ENCODE results near the gene ALDH3B1. TPM values are rescaled to one million over a fixed set of nuclear protein-coding genes. Genes with fewer than 3 reads are reported as not detected.

Gene ALDH3B1
- total and polyA plus RNA-seq, 9 of the 15 experiments (the other 6 are each of a cell fraction or from before 2014, with no cell fraction given), result 0.01 to 0.35 (median 0.07) TPM; not detected in 2

DNA sequence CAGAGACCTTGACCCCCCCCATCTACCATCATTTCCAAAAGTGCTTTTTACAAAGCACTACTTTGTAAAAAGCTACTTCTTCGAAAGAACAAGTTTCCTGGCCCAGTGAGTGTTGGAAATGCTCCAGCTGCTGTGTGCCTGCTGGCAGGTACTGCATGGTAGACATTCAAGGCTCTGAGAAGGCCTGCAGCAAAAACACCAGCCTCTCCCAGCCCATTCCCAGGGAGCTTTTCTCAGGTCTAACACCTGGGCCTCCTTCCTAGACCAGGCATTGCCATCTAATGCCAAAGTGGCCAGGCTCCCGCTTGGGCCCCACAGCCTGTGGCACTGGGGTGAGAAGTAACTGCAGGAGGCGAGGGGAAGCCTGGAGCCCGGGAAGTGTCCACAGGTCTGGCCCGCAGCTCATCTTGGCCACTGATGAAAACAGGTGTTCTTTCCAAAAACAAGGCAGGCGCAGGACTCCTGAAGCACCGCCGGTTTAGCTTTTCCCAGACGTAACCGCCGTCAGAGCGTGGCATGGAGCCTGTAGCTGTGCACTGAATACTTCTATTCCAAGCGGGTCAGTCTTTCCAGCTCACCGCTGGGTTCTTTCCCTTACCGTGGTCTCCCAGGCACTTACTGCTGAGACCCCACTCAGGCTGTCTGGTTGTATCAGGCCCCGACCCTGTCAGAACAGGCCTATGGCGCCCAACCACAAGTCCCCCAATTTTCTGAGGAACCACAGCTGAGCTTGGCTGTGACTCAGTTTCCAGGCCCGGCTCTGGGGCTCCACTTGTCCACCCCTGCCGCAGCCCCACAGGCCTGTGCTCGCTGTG, 27.5 kb downstream of the ALDH3B1 start (continued):
- TF ChIP-seq, protein P1, sequence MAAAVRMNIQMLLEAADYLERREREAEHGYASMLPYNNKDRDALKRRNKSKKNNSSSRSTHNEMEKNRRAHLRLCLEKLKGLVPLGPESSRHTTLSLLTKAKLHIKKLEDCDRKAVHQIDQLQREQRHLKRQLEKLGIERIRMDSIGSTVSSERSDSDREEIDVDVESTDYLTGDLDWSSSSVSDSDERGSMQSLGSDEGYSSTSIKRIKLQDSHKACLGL (CRISPR knock-in tag; IDR thresholded peaks at IDR 0.05; ENCODE audit: borderline replicate concordance, poor library complexity, severe bottlenecking), result no peak
- TF ChIP-seq FOXA1 (IDR thresholded peaks at IDR 0.05; ENCODE audit: borderline replicate concordance) (no peak), POLR2H (tag; IDR thresholded peaks at IDR 0.05; ENCODE audit: low read depth) (no peak)

DNA sequence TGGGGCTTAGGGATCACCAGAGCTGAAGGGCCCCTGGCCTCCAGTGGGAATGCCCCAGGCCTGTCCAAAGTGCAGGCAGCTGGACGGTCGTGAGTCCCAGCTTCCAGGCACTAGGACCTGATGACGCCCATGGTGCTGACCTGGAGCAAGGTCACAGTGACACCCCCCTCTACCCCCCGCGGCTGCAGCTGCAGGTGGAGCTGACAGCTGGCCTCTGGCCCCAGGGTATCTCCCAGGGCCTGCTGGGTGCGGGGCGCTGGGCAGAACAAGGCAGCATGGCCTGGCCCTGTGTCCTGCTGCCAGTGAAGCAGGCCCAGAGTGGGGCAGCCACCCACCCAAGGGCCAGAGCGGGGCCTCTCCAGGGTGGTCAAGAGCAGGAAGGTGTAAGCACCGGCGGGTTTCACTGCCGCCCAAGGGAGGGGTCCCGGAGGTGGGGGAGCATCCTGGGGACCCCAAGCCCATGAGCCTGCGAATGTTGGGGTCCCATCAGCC, 28.1 kb downstream of the ALDH3B1 start:
- BruUV-seq (replicated peaks), result TSS peak; percentile 93
- peak overlapping the region; percentile 95 for H2AFZ ChIP-seq (ENCODE audit: low read depth, low read length)
- DNase-seq (ENCODE audit: extremely low read depth in 1 of 4, low spot score in 3 of 4), result peak; percentile 60 to 74 (median 66)
- intact Hi-C loops (cut with micrococcal nuclease), result no loop called here
- H3K27me3 ChIP-seq (ENCODE audit: control insufficient read depth in 2 of 2, insufficient read depth in 2 of 2, low read length in 2 of 2), result no peaks in the 10 kb centered on the region
- ChIA-PET POLR2A (interaction anchor here (0.6 to 1.7 kb wide), 5 partner anchors 10 to 621 kb away, joined by 3 to 8 read pairs (median 3); no protein-coding TSS in a partner anchor), CTCF (ENCODE audit: low intra/inter-chr PET ratio) (no interaction called here)
- 10% methylated on average over 9 of the region's 13 CpGs for WGBS (ENCODE audit: insufficient coverage, low coverage, missing lambda C conversion rate)
- no peaks in the 10 kb centered on the region for H3K9me1 ChIP-seq (ENCODE audit: control insufficient read depth, insufficient read depth, low read length)
- peaks cover 48% of the 10 kb centered on the region; the same call in 2 of the 3 replicates for H3K36me3 ChIP-seq (ENCODE audit: control insufficient read depth, insufficient read depth, low read length)
- peak overlapping the region; percentile 72 to 90 for H3K9ac ChIP-seq (ENCODE audit: insufficient read depth in 1 of 2, low read depth in 2 of 2, low read length in 2 of 2)
- in situ Hi-C loops (cut with MboI), result no loop called here
- H3K79me2 ChIP-seq (ENCODE audit: control insufficient read depth, insufficient read depth, low read length), result peaks cover 37% of the 10 kb centered on the region
- H3K4me1 ChIP-seq (replicated peaks in 1 of 2; ENCODE audit: control insufficient read depth in 2 of 2, insufficient read depth in 2 of 2, low read length in 2 of 2), result peaks cover 43 to 80% of the 10 kb centered on the region in 2 experiments
- peak overlapping the region; percentile 83 for H3K27ac ChIP-seq (ENCODE audit: extremely low read depth, low read depth, low read length)
- H3K9me3 ChIP-seq (replicated peaks; ENCODE audit: control insufficient read depth, insufficient read depth, low read depth, low read length), result no peaks in the 10 kb centered on the region
- peak overlapping the region; percentile 74 for H3K4me2 ChIP-seq (ENCODE audit: insufficient read depth, low read length)
- FAIRE-seq, result no peak
- ATAC-seq, result peak; percentile 29
- H4K20me1 ChIP-seq (replicated peaks; ENCODE audit: control insufficient read depth, insufficient read depth, low read length), result no peaks in the 10 kb centered on the region
- H3K4me3 ChIP-seq, result peak overlapping the region; percentile 92
- TF ChIP-seq TAF9B (IDR thresholded peaks at IDR 0.05; ENCODE audit: partially characterized antibody) (no peak), ZFX (CRISPR knock-in tag; IDR thresholded peaks at IDR 0.05) (no peak), ARID1B (IDR thresholded peaks at IDR 0.05) (0 out of 2 replicates have a peak, but pooled peaks have one; percentile 9), NR2C1 (IDR thresholded peaks at IDR 0.05) (no peak), NR2C1 (tag; IDR thresholded peaks at IDR 0.05) (peak; percentile 73), FOXK1 (CRISPR knock-in tag; IDR thresholded peaks at IDR 0.05; ENCODE audit: borderline replicate concordance) (no peak), ARHGAP35 (IDR thresholded peaks at IDR 0.05; ENCODE audit: partially characterized antibody) (no peak), PHB2 (IDR thresholded peaks at IDR 0.05; ENCODE audit: low read depth) (0 out of 2 replicates have a peak, but pooled peaks have one; percentile 8), MYNN (IDR thresholded peaks at IDR 0.05) (0 out of 2 replicates have a peak, but pooled peaks have one; percentile 28), MYNN (CRISPR knock-in tag; IDR thresholded peaks at IDR 0.05) (no peak)
- TF ChIP-seq, protein P2, sequence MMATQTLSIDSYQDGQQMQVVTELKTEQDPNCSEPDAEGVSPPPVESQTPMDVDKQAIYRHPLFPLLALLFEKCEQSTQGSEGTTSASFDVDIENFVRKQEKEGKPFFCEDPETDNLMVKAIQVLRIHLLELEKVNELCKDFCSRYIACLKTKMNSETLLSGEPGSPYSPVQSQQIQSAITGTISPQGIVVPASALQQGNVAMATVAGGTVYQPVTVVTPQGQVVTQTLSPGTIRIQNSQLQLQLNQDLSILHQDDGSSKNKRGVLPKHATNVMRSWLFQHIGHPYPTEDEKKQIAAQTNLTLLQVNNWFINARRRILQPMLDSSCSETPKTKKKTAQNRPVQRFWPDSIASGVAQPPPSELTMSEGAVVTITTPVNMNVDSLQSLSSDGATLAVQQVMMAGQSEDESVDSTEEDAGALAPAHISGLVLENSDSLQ (IDR thresholded peaks at IDR 0.05), result peak; percentile 36; the same call in 1 of the 2 replicates
- TF ChIP-seq, protein P3, sequence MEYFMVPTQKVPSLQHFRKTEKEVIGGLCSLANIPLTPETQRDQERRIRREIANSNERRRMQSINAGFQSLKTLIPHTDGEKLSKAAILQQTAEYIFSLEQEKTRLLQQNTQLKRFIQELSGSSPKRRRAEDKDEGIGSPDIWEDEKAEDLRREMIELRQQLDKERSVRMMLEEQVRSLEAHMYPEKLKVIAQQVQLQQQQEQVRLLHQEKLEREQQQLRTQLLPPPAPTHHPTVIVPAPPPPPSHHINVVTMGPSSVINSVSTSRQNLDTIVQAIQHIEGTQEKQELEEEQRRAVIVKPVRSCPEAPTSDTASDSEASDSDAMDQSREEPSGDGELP (CRISPR knock-in tag; IDR thresholded peaks at IDR 0.05; ENCODE audit: borderline replicate concordance), result peak; percentile 87
- TF ChIP-seq, protein P4, sequence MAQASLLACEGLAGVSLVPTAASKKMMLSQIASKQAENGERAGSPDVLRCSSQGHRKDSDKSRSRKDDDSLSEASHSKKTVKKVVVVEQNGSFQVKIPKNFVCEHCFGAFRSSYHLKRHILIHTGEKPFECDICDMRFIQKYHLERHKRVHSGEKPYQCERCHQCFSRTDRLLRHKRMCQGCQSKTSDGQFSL (CRISPR knock-in tag; IDR thresholded peaks at IDR 0.05), result no peak
- TF ChIP-seq, protein P4 (tag; IDR thresholded peaks at IDR 0.05), result peak in 1 of 2 experiments; percentile 58; a peak in 1 of 4 replicates

All from K562 (cell line).